Middle frontal gyrus (tissue), 1 donor: ENCODE measurements around the gene LY6G6F.

Experiments
- DNase-seq: peaks from one replicate; pipeline ENCODE4 v3.0.0-alpha.2; 2015; ENCODE audit warnings: low spot score; ENCODE audit errors: extremely low spot score

The LY6G6F gene

GRCh38 chr6:31723980-31724691, 17.5 kb downstream of the LY6G6F start:
- no peak for DNase-seq

- no peak for DNase-seq
These were observed 19.1 kb downstream of the LY6G6F start for GRCh38 chr6:31725502-31726350.

- no peak for DNase-seq
These were observed 20.5 kb downstream of the LY6G6F start for GRCh38 chr6:31727034-31727716.

- DNase-seq = no peak
These were observed 21.3 kb downstream of the LY6G6F start for GRCh38 chr6:31727717-31728671.

- no peak for DNase-seq
These were observed 22.3 kb downstream of the LY6G6F start, which contains the start of gene DDAH2 for GRCh38 chr6:31728767-31729514. Gene DDAH2 (minus strand): TSS chr6:31729299. CDS start chr6:31729161, 138 bp downstream.

GRCh38 chr6:31729515-31729978, 22.9 kb downstream of the LY6G6F start:
- no peak for DNase-seq

GRCh38 chr6:31729979-31730630, 23.4 kb downstream of the LY6G6F start:
- DNase-seq = no peak

GRCh38 chr6:31730631-31731086, 24.0 kb downstream of the LY6G6F start:
- no peak for DNase-seq

- DNase-seq = no peak
These were observed 25.4 kb downstream of the LY6G6F start for GRCh38 chr6:31732029-31732428.

- no peak for DNase-seq
These were observed 27.1 kb downstream of the LY6G6F start for GRCh38 chr6:31733734-31734133.

GRCh38 chr6:31734247-31734820, 27.7 kb downstream of the LY6G6F start:
- DNase-seq = no peak

GRCh38 chr6:31734821-31735406, 28.2 kb downstream of the LY6G6F start:
- no peak for DNase-seq

- no peak for DNase-seq
These were observed 29.5 kb downstream of the LY6G6F start, which contains the start of gene CLIC1 for GRCh38 chr6:31736021-31736767. Gene CLIC1 (minus strand): TSS chr6:31736530. CDS start chr6:31736300, 230 bp downstream.

GRCh38 chr6:31736768-31737314, 30.2 kb downstream of the LY6G6F start:
- no peak for DNase-seq

- DNase-seq = no peak
These were observed 30.8 kb downstream of the LY6G6F start for GRCh38 chr6:31737315-31737990.

- no peak for DNase-seq
These were observed 31.6 kb downstream of the LY6G6F start for GRCh38 chr6:31737991-31738979.
